ENCODE measurements around the gene DGKD.

Gene DGKD

GRCh38 chr2:233468047-233468740, 113.9 kb downstream of the DGKD start:
- no peaks in the 10 kb centered on the region for H3K9me3 ChIP-seq (ENCODE audit: low read length)
- H2AFZ ChIP-seq (ENCODE audit: low read depth, low read length), result no peak overlapping the region
- H3K4me3 ChIP-seq (ENCODE audit: low read length), result no peak overlapping the region
- no peaks in the 10 kb centered on the region for H3K4me1 ChIP-seq (ENCODE audit: insufficient read depth, low read length)
- H3K36me3 ChIP-seq (ENCODE audit: insufficient read depth, low read length), result peaks cover 53% of the 10 kb centered on the region
- H3K27me3 ChIP-seq (ENCODE audit: insufficient read depth, low read length), result no peaks in the 10 kb centered on the region

GRCh38 chr2:233468741-233469110, 114.4 kb downstream of the DGKD start:
- peaks cover 49% of the 10 kb centered on the region for H3K36me3 ChIP-seq (ENCODE audit: insufficient read depth, low read length)
- no peak overlapping the region for H2AFZ ChIP-seq (ENCODE audit: low read depth, low read length)
- H3K27me3 ChIP-seq (ENCODE audit: insufficient read depth, low read length), result no peaks in the 10 kb centered on the region
- H3K4me1 ChIP-seq (ENCODE audit: insufficient read depth, low read length), result no peaks in the 10 kb centered on the region
- no peaks in the 10 kb centered on the region for H3K9me3 ChIP-seq (ENCODE audit: low read length)
- no peak overlapping the region for H3K4me3 ChIP-seq (ENCODE audit: low read length)

- H2AFZ ChIP-seq (ENCODE audit: low read depth, low read length), result no peak overlapping the region
- H3K4me1 ChIP-seq (ENCODE audit: insufficient read depth, low read length), result no peaks in the 10 kb centered on the region
- H3K36me3 ChIP-seq (ENCODE audit: insufficient read depth, low read length), result peaks cover 42% of the 10 kb centered on the region
- H3K4me3 ChIP-seq (ENCODE audit: low read length), result no peak overlapping the region
- no peaks in the 10 kb centered on the region for H3K9me3 ChIP-seq (ENCODE audit: low read length)
- H3K27me3 ChIP-seq (ENCODE audit: insufficient read depth, low read length), result no peaks in the 10 kb centered on the region
Measured at GRCh38 chr2:233469261-233470010, 115.1 kb downstream of the DGKD start.

DNA sequence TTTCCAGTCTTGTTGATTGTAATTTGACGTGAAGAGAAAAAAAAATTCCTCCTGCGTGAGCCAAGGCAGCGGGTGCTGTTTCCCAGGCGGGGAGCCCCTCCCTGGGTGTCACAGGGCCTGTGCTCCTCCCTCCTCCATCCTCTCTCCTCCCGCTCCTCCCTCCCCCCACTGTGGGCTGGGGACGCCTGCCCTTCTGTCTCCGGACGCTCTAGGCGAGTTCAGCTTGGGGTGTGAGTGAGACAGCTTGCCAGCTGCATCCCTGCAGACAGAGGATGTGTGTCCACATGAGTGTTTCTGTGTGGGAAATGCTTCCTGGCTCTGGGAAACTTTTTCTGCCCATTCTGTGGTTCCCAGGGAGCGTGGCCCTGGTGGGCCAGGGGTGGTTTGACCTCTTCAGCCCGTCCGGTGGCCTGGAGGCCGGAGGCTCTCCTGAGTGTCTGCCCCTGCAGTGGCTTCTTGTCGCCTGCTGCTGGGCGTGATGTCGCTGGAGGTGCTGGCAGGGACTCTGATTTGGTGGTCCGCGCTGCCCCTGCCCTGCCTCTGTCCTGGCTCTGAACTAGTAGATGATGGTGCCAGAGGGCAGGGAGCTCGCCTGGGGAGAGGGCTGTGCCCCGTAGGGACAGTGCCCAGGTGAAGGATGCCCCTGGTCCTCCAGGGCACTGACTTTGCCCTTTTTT, 115.9 kb downstream of the DGKD start:
- Histone ChIP-seq H3K4me1 (ENCODE audit: insufficient read depth, low read length) (no peaks in the 10 kb centered on the region), H3K9me3 (ENCODE audit: low read length) (no peaks in the 10 kb centered on the region), H3K4me3 (ENCODE audit: low read length) (no peak overlapping the region), H3K27me3 (ENCODE audit: insufficient read depth, low read length) (no peaks in the 10 kb centered on the region), H3K36me3 (ENCODE audit: insufficient read depth, low read length) (peaks cover 38% of the 10 kb centered on the region), H2AFZ (ENCODE audit: low read depth, low read length) (no peak overlapping the region)

DNA sequence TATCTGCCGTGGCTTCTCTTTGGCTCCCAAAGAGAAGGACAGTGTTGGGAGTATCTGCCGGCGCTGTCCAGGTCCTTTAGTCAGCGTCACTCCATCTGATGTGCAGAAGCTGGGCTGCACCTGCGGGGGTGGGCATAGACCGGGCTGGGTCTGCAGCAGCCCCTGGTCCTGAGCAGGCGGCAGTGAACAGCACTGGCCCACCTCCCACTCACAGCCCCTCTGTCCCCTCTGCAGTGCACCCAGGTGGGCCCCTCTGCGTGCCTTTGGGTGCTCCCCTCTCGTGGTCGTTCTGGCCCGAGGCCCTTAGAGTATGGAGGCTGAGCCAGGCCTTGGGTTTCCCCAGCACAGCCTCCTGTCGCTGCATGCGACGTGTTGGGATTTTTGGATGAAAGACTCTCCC, 116.5 kb downstream of the DGKD start:
- no peaks in the 10 kb centered on the region for H3K27me3 ChIP-seq (ENCODE audit: insufficient read depth, low read length)
- H3K36me3 ChIP-seq (ENCODE audit: insufficient read depth, low read length), result peaks cover 39% of the 10 kb centered on the region
- no peak overlapping the region for H3K4me3 ChIP-seq (ENCODE audit: low read length)
- no peaks in the 10 kb centered on the region for H3K4me1 ChIP-seq (ENCODE audit: insufficient read depth, low read length)
- H2AFZ ChIP-seq (ENCODE audit: low read depth, low read length), result no peak overlapping the region
- no peaks in the 10 kb centered on the region for H3K9me3 ChIP-seq (ENCODE audit: low read length)

DNA sequence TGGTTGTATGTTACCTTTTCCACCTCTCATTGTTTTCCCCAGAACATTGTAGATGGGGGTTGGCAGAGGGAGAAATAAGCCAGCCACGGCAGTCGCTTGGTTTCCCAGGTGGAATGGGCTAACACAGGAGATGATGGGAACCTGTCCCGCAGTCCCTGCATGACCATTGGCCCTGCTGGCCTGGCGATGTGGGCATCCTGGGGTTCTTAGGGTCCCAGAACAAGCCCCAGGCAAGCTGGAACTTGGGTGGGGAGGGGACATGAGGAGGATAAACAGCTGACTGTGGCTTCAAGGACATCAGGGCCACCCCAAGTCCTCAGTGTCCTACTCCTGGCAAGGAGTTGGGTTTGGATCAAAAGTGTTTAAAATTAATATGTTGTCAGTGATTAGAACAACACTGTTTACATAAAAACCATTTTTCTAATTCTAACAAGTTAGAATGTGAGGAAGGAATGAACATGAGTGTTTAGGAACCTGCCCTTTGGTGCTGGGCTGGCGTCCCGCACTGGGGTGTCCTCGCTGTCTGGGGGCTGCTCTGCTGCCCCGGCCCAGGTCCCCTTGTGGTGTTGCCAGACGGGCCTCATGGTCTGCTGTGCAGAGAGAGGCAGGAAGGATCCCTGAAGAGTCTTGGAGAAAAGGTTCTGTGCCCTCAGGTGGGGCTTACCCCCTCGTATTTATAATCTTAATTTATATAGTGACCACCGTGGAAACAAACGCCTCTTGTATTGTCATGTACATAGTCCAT, 117.2 kb downstream of the DGKD start:
- no peaks in the 10 kb centered on the region for H3K9me3 ChIP-seq (ENCODE audit: low read length)
- no peaks in the 10 kb centered on the region for H3K27me3 ChIP-seq (ENCODE audit: insufficient read depth, low read length)
- no peaks in the 10 kb centered on the region for H3K4me1 ChIP-seq (ENCODE audit: insufficient read depth, low read length)
- peaks cover 40% of the 10 kb centered on the region for H3K36me3 ChIP-seq (ENCODE audit: insufficient read depth, low read length)
- H3K4me3 ChIP-seq (ENCODE audit: low read length), result no peak overlapping the region
- no peak overlapping the region for H2AFZ ChIP-seq (ENCODE audit: low read depth, low read length)

GRCh38 chr2:233473386-233473791, 119.1 kb downstream of the DGKD start:
- H3K4me3 ChIP-seq (ENCODE audit: low read length), result no peak overlapping the region
- H3K4me1 ChIP-seq (ENCODE audit: insufficient read depth, low read length), result no peaks in the 10 kb centered on the region

GRCh38 chr2:233473878-233474277, 119.6 kb downstream of the DGKD start:
- Histone ChIP-seq H3K9me3 (ENCODE audit: low read length) (no peaks in the 10 kb centered on the region), H2AFZ (ENCODE audit: low read depth, low read length) (no peak overlapping the region), H3K4me3 (ENCODE audit: low read length) (no peak overlapping the region), H3K4me1 (ENCODE audit: insufficient read depth, low read length) (no peaks in the 10 kb centered on the region), H3K36me3 (ENCODE audit: insufficient read depth, low read length) (peaks cover 22% of the 10 kb centered on the region), H3K27me3 (ENCODE audit: insufficient read depth, low read length) (no peaks in the 10 kb centered on the region)

More at GRCh38 chr2:233473386-233473791, 119.1 kb downstream of the DGKD start:
- Histone ChIP-seq H3K36me3 (ENCODE audit: insufficient read depth, low read length) (peaks cover 27% of the 10 kb centered on the region), H3K27me3 (ENCODE audit: insufficient read depth, low read length) (no peaks in the 10 kb centered on the region), H2AFZ (ENCODE audit: low read depth, low read length) (no peak overlapping the region), H3K9me3 (ENCODE audit: low read length) (no peaks in the 10 kb centered on the region)

- Histone ChIP-seq H3K4me3 (ENCODE audit: low read length) (no peak overlapping the region), H3K4me1 (ENCODE audit: insufficient read depth, low read length) (no peaks in the 10 kb centered on the region), H2AFZ (ENCODE audit: low read depth, low read length) (no peak overlapping the region), H3K36me3 (ENCODE audit: insufficient read depth, low read length) (peaks cover 17% of the 10 kb centered on the region), H3K27me3 (ENCODE audit: insufficient read depth, low read length) (no peaks in the 10 kb centered on the region), H3K9me3 (ENCODE audit: low read length) (no peaks in the 10 kb centered on the region)
Measured at GRCh38 chr2:233474308-233475160, 120.2 kb downstream of the DGKD start.

DNA sequence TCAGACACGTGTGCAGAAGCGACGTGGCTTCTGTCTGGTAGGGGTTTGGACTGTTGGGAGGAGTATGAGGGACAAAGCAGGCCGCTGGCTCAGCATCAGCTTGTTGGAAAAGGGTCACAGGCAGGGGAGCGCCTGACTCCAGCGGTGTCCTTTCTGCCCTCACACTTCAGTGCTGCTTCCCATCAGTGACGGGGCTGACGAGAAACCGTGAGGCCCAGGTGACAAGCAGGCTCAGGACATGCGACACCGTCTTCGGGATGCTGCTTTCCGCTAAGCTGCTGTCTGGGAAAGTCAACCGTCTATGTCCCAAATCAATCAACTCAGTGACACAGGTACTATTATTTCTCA, 121.7 kb downstream of the DGKD start:
- H3K9me3 ChIP-seq (ENCODE audit: low read length), result no peaks in the 10 kb centered on the region
- no peaks in the 10 kb centered on the region for H3K27me3 ChIP-seq (ENCODE audit: insufficient read depth, low read length)
- no peaks in the 10 kb centered on the region for H3K4me1 ChIP-seq (ENCODE audit: insufficient read depth, low read length)
- H2AFZ ChIP-seq (ENCODE audit: low read depth, low read length), result no peak overlapping the region
- no peak overlapping the region for H3K4me3 ChIP-seq (ENCODE audit: low read length)
- peaks cover 15% of the 10 kb centered on the region for H3K36me3 ChIP-seq (ENCODE audit: insufficient read depth, low read length)

- H3K27me3 ChIP-seq (ENCODE audit: insufficient read depth, low read length), result no peaks in the 10 kb centered on the region
- no peaks in the 10 kb centered on the region for H3K9me3 ChIP-seq (ENCODE audit: low read length)
- no peak overlapping the region for H3K4me3 ChIP-seq (ENCODE audit: low read length)
- H3K36me3 ChIP-seq (ENCODE audit: insufficient read depth, low read length), result peaks cover 18% of the 10 kb centered on the region
- no peaks in the 10 kb centered on the region for H3K4me1 ChIP-seq (ENCODE audit: insufficient read depth, low read length)
- H2AFZ ChIP-seq (ENCODE audit: low read depth, low read length), result no peak overlapping the region
Measured at GRCh38 chr2:233476651-233477547, 122.6 kb downstream of the DGKD start.

All from neuron (in vitro differentiated cells).